Neural progenitor cell (in vitro differentiated cells): ENCODE measurements around the gene GLO1.

Source experiments
- EZH2 ChIP-seq: fragments of 200-600 bp; sonication (generic); IDR thresholded peaks from 2 replicates; pipeline ENCODE4 v1.6.1; 2017; ENCODE audit warnings: antibody characterized with exemption, mild to moderate bottlenecking, moderate library complexity
- EZH2phosphoT487 ChIP-seq: fragments of 200-600 bp; sonication (generic); IDR thresholded peaks from 2 replicates; pipeline ENCODE4 v1.6.1; 2017; ENCODE audit warnings: antibody characterized with exemption
- TF ChIP-seq, protein P1 (sequence below): fragments of 200-600 bp; sonication (generic); IDR thresholded peaks from 2 replicates; pipeline ENCODE4 v1.5.1; 2017; ENCODE audit warnings: antibody characterized with exemption, mild to moderate bottlenecking

DNA sequence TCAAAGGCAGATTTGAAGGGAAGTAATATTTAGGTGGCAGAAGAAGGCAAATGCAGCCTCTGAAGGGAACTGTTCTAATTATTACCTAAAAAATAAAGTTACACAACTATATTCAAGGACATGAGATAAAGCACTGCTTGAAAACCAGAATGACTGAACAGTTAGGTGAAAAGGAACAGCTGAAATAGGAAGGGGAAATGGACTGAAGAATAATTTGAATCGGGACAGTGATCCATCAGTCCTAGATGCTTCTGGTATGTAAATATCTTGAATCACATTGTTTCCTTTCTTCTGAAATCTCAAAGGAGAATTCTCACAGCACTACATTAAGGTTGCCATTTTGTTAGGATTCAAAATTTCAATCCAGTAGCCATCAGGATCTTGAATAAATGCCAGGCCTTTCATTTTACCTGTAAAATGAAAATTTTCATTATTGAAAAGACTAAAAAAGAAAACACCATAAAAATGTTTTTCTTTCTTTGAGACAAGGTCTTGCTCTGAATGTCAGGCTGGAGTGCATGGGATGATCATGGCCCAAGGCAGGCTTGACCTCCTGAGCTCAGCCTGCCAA lies 25.9 kb downstream of the GLO1 start:
- TF ChIP-seq, protein P1, sequence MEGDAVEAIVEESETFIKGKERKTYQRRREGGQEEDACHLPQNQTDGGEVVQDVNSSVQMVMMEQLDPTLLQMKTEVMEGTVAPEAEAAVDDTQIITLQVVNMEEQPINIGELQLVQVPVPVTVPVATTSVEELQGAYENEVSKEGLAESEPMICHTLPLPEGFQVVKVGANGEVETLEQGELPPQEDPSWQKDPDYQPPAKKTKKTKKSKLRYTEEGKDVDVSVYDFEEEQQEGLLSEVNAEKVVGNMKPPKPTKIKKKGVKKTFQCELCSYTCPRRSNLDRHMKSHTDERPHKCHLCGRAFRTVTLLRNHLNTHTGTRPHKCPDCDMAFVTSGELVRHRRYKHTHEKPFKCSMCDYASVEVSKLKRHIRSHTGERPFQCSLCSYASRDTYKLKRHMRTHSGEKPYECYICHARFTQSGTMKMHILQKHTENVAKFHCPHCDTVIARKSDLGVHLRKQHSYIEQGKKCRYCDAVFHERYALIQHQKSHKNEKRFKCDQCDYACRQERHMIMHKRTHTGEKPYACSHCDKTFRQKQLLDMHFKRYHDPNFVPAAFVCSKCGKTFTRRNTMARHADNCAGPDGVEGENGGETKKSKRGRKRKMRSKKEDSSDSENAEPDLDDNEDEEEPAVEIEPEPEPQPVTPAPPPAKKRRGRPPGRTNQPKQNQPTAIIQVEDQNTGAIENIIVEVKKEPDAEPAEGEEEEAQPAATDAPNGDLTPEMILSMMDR: no peak
- no peak for TF ChIP-seq EZH2
- TF ChIP-seq EZH2phosphoT487: no peak
